IMR-90 (cell line): Measurements from ENCODE around the gene SLC9A2.

Source experiments
- CEBPB ChIP-seq: IDR thresholded peaks from 2 replicates; pipeline ENCODE4 v1.6.1; 2012; ENCODE audit warnings: low read depth, low read length, improper control_type of control experiment
- FOS ChIP-seq: fragments of 150-350 bp; IDR thresholded peaks from 2 replicates; pipeline ENCODE4 v1.6.1; 2016; ENCODE audit warnings: low read depth, low read length
- MAFK ChIP-seq: IDR thresholded peaks from 2 replicates; pipeline ENCODE4 v1.6.1; 2012; ENCODE audit warnings: low read depth, low read length, improper control_type of control experiment
- MAZ ChIP-seq: IDR thresholded peaks from 2 replicates; pipeline ENCODE4 v1.6.1; 2012; ENCODE audit warnings: low read depth, mild to moderate bottlenecking, low read length, improper control_type of control experiment, moderate library complexity, borderline replicate concordance
- MXI1 ChIP-seq: IDR thresholded peaks from 2 replicates; pipeline ENCODE4 v1.6.1; 2012; ENCODE audit warnings: low read depth, mild to moderate bottlenecking, low read length, moderate library complexity, borderline replicate concordance
- NFE2L2 ChIP-seq: fragments of 150-350 bp; IDR thresholded peaks from 2 replicates; pipeline ENCODE4 v1.6.1; 2016; ENCODE audit warnings: low read depth, mild to moderate bottlenecking, low read length
- POLR2A ChIP-seq: IDR thresholded peaks from 2 replicates; pipeline ENCODE4 v1.6.1; 2012; ENCODE audit warnings: mild to moderate bottlenecking, low read depth, low read length
- RAD21 ChIP-seq: IDR thresholded peaks from 2 replicates; pipeline ENCODE4 v1.6.1; 2012; ENCODE audit warnings: low read length, improper control_type of control experiment
- RFX5 ChIP-seq: IDR thresholded peaks from 2 replicates; pipeline ENCODE4 v1.8.0; 2012; ENCODE audit warnings: low read depth, mild to moderate bottlenecking, low read length, moderate library complexity
- SMC3 ChIP-seq: fragments of 150-350 bp; IDR thresholded peaks from 2 replicates; pipeline ENCODE4 v1.6.1; 2016; ENCODE audit warnings: low read depth, mild to moderate bottlenecking, antibody characterized with exemption, low read length, moderate library complexity
- TF ChIP-seq, protein P1 (sequence below): conservative IDR thresholded peaks from 2 replicates; pipeline ENCODE4 v1.5.1; 2012; ENCODE audit warnings: mild to moderate bottlenecking, low read depth, low read length, improper control_type of control experiment
- TF ChIP-seq, protein P2 (sequence below): fragments of 150-350 bp; IDR thresholded peaks from 2 replicates; pipeline ENCODE4 v1.6.1; 2016; ENCODE audit warnings: low read depth, mild to moderate bottlenecking, low read length, moderate library complexity, borderline replicate concordance
- TF ChIP-seq, protein P3 (sequence below): fragments of 150-350 bp; IDR thresholded peaks from 2 replicates; pipeline ENCODE4 v1.6.1; 2017; ENCODE audit warnings: mild to moderate bottlenecking, antibody characterized with exemption, low read length, low read depth

DNA sequence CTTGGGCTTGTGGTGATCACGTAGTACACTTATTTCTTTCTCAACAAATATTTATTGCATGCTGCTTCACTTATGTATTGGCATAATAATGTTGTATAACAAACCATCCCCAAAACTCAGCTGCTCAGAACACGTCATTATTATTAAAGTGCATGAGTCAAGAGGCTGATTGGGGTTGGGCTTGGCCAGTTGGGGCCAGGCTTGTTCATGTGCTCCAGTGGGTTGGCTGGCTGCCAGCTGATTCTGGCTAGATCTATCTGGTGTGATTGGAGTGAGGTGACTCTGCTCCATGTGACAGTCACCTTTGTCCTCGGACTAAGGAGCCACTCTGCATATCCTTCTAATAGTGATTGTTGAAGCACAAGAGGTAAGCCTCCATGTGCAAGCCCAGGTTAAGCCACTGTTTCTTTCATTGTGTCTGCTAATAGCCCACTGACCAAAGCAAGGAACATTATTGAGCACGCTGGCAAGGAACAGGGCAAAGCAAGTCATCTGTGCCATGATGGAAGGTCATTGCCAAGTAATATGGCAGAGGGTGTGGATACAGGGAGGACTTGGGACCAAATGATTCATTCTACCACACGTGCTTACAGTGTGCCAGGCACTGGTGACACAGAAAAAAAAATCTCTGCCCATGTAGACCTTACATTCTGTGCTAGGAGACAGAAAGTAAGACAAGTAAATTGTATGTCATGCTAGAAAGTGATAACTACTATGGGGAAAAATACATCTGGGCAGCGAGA, 79.2 kb downstream of the SLC9A2 start:
- TF ChIP-seq, protein P1, sequence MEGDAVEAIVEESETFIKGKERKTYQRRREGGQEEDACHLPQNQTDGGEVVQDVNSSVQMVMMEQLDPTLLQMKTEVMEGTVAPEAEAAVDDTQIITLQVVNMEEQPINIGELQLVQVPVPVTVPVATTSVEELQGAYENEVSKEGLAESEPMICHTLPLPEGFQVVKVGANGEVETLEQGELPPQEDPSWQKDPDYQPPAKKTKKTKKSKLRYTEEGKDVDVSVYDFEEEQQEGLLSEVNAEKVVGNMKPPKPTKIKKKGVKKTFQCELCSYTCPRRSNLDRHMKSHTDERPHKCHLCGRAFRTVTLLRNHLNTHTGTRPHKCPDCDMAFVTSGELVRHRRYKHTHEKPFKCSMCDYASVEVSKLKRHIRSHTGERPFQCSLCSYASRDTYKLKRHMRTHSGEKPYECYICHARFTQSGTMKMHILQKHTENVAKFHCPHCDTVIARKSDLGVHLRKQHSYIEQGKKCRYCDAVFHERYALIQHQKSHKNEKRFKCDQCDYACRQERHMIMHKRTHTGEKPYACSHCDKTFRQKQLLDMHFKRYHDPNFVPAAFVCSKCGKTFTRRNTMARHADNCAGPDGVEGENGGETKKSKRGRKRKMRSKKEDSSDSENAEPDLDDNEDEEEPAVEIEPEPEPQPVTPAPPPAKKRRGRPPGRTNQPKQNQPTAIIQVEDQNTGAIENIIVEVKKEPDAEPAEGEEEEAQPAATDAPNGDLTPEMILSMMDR: no peak
- TF ChIP-seq NFE2L2 (no peak), POLR2A (no peak), MXI1 (no peak), FOS (no peak), MAFK (no peak), SMC3 (no peak), RFX5 (no peak), RAD21 (no peak), CEBPB (no peak), MAZ (no peak)
- TF ChIP-seq, protein P2, sequence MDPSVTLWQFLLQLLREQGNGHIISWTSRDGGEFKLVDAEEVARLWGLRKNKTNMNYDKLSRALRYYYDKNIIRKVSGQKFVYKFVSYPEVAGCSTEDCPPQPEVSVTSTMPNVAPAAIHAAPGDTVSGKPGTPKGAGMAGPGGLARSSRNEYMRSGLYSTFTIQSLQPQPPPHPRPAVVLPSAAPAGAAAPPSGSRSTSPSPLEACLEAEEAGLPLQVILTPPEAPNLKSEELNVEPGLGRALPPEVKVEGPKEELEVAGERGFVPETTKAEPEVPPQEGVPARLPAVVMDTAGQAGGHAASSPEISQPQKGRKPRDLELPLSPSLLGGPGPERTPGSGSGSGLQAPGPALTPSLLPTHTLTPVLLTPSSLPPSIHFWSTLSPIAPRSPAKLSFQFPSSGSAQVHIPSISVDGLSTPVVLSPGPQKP: no peak
- TF ChIP-seq, protein P3, sequence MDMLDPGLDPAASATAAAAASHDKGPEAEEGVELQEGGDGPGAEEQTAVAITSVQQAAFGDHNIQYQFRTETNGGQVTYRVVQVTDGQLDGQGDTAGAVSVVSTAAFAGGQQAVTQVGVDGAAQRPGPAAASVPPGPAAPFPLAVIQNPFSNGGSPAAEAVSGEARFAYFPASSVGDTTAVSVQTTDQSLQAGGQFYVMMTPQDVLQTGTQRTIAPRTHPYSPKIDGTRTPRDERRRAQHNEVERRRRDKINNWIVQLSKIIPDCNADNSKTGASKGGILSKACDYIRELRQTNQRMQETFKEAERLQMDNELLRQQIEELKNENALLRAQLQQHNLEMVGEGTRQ: no peak
